ENCODE results near the gene CST7. TPM values are rescaled to one million over a fixed set of nuclear protein-coding genes. Genes with fewer than 3 reads are reported as not detected.

The CST7 gene
- total RNA-seq, 2 experiments from 2014 or later: 10.7 to 14.0 TPM

DNA sequence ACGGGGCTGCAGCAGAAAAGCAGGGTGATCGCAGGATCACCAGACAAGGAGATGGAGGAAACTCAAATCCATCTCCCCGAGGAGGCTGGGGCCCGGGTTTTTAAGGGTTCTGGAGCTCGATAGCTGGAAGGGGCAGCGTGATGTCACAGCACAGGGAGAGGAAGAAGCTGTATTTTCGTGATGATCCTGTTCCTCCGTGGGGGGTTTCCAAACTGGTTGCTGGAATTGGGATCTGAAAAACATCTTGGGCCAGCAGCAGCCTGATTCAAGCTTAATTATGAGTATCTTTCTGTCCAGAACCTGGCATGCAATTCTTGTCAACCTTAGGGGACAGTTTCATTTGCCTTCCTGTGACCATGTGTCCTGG, 4.1 kb downstream of the CST7 start:
- no peak for ATAC-seq
- Mint-ChIP-seq H3K27ac (no peak overlapping the region), H3K27me3 (no peaks in the 10 kb centered on the region), H3K36me3 (ENCODE audit: low read depth) (peaks cover 11% of the 10 kb centered on the region), H3K9me3 (ENCODE audit: low read depth) (peaks cover 4% of the 10 kb centered on the region), H3K4me3 (no peak overlapping the region), H3K4me1 (peaks cover 32% of the 10 kb centered on the region)
- POLR2A ChIA-PET: no interaction called here
- intact Hi-C loops (cut with DNase I, micrococcal nuclease): no loop called here
- CTCF ChIA-PET: interaction anchor here (1.2 kb wide), 1 partner anchor 9 kb away, joined by 3 read pairs; no protein-coding TSS in a partner anchor
- no peak for DNase-seq

DNA sequence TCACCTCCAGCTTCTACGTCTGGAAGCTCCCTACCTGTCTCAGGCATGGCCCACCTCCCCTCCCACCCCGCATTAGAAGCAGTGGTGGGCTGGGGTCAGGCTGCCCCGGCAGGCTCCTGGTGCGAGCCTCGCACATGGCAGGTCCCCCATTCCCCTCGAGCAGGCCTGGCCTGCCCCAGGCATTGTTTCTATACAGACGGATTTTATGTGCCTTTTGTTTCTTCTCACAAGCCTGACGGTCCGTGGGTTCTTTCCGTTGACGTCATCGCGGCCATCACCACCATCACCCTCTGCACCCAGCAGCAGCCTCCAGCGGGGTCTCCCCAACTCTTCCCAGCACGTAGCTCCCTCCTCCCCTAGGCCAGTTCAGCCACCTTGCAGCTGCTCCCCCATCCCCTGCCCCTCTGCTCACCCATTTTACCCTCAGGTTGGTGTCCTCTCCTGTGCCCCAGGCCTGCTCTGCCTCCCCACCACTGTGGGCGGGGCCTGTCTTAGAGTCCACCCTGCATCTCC, 4.6 kb downstream of the CST7 start:
- H3K9me3 Mint-ChIP-seq (ENCODE audit: low read depth): peaks cover 1% of the 10 kb centered on the region
- POLR2A ChIA-PET: no interaction called here
- H3K36me3 Mint-ChIP-seq (ENCODE audit: low read depth): peaks cover 8% of the 10 kb centered on the region
- peaks cover 27% of the 10 kb centered on the region for H3K4me1 Mint-ChIP-seq
- no peak overlapping the region for H3K4me3 Mint-ChIP-seq
- H3K27me3 Mint-ChIP-seq: no peaks in the 10 kb centered on the region
- no peak for DNase-seq
- ATAC-seq: no peak
- intact Hi-C loops (cut with DNase I, micrococcal nuclease): no loop called here
- no peak overlapping the region for H3K27ac Mint-ChIP-seq
- CTCF ChIA-PET: interaction anchor here (1.2 kb wide), 1 partner anchor 9 kb away, joined by 3 read pairs; no protein-coding TSS in a partner anchor

DNA sequence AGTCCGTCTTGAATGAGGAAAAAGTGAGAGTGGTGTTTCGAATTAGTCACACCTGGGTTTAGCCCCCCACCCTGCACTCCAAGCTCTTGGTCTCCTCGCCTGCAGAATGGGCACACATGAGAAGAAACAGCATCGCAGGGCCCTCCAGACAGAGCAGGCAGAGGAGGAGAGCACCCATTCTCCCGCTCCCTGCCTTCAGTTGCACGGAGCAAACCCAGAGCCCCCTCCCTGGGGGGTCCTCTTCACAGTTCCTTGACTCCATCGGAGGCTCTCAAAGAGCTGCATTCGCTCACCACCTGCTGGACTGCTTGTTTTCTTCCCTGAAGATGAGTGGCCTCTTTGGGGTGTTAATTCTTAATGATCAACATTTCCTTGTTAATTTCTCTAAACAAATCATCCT, 5.1 kb downstream of the CST7 start:
- DNase-seq: no peak
- CTCF ChIA-PET: interaction anchor here (0.6 to 1.4 kb wide), 4 partner anchors 10 to 949 kb away, joined by 3 to 4 read pairs (median 3); no protein-coding TSS in a partner anchor
- Mint-ChIP-seq H3K36me3 (ENCODE audit: low read depth) (peaks cover 8% of the 10 kb centered on the region), H3K27me3 (no peaks in the 10 kb centered on the region), H3K4me3 (no peak overlapping the region), H3K9me3 (ENCODE audit: low read depth) (no peaks in the 10 kb centered on the region), H3K27ac (no peak overlapping the region), H3K4me1 (peaks cover 22% of the 10 kb centered on the region)
- ATAC-seq: no peak
- intact Hi-C loops (cut with DNase I, micrococcal nuclease): no loop called here
- POLR2A ChIA-PET: no interaction called here

DNA sequence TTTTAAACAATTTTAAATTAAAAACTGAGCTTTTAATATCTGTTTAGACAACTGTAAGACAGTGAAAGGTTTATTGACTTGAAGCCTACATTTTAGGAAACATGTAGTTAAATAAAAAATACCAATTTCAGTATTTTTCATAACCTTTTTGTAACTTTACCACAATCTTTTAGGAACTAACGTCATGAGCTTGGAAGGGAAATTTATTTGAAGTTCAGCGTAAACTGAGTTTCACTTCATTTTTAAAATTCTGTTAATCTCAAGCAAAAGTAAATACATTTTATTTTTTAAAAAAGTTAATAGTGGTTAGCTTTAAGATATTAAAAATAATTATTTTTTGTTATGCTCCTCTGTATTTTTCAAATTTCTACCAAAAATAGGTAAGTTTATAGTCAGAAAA, 5.5 kb downstream of the CST7 start:
- DNase-seq (no peak), ATAC-seq (no peak)
- Mint-ChIP-seq H3K27ac (peak overlapping the region; percentile 77), H3K4me3 (no peak overlapping the region), H3K27me3 (no peaks in the 10 kb centered on the region), H3K36me3 (ENCODE audit: low read depth) (peaks cover 9% of the 10 kb centered on the region), H3K4me1 (peaks cover 18% of the 10 kb centered on the region), H3K9me3 (ENCODE audit: low read depth) (no peaks in the 10 kb centered on the region)
- ChIA-PET CTCF (interaction anchor here (0.6 to 1.4 kb wide), 5 partner anchors 9 to 949 kb away, joined by 3 to 4 read pairs (median 3); no protein-coding TSS in a partner anchor), POLR2A (interaction anchor here (0.7 to 1.0 kb wide), 2 partner anchors 34 to 55 kb away, joined by 3 read pairs; no protein-coding TSS in a partner anchor)
- intact Hi-C loops (cut with DNase I, micrococcal nuclease): no loop called here

DNA sequence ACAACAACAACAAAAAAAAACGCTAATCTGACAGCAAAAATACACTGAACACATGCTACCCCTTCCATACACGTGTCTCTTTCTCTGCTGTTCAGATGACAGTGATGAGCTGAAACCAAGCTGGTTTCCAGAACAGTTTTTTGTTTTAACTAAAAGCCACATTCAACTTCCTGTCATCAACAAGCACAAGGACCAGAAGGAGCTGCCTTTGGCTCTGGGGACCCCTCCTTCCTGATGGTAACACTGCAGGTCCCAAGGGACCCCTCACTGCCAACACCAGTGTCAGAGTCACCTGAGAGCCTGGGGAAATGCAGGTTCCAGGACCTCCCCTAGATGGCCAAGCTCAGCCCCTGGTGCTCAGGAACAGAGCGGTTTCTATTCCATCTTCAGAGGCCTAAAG, 6.0 kb downstream of the CST7 start:
- Mint-ChIP-seq H3K4me3 (no peak overlapping the region), H3K27ac (peak overlapping the region; percentile 77), H3K36me3 (ENCODE audit: low read depth) (peaks cover 10% of the 10 kb centered on the region), H3K27me3 (no peaks in the 10 kb centered on the region), H3K4me1 (peaks cover 14% of the 10 kb centered on the region), H3K9me3 (ENCODE audit: low read depth) (no peaks in the 10 kb centered on the region)
- ATAC-seq: peak; percentile 71
- peak; percentile 38 for DNase-seq
- intact Hi-C loops (cut with DNase I, micrococcal nuclease): no loop called here
- ChIA-PET CTCF (interaction anchor here (0.6 to 1.4 kb wide), 5 partner anchors 9 to 950 kb away, joined by 3 to 5 read pairs (median 3); no protein-coding TSS in a partner anchor), POLR2A (interaction anchor here (0.7 to 1.0 kb wide), 2 partner anchors 34 to 54 kb away, joined by 3 read pairs; no protein-coding TSS in a partner anchor)

DNA sequence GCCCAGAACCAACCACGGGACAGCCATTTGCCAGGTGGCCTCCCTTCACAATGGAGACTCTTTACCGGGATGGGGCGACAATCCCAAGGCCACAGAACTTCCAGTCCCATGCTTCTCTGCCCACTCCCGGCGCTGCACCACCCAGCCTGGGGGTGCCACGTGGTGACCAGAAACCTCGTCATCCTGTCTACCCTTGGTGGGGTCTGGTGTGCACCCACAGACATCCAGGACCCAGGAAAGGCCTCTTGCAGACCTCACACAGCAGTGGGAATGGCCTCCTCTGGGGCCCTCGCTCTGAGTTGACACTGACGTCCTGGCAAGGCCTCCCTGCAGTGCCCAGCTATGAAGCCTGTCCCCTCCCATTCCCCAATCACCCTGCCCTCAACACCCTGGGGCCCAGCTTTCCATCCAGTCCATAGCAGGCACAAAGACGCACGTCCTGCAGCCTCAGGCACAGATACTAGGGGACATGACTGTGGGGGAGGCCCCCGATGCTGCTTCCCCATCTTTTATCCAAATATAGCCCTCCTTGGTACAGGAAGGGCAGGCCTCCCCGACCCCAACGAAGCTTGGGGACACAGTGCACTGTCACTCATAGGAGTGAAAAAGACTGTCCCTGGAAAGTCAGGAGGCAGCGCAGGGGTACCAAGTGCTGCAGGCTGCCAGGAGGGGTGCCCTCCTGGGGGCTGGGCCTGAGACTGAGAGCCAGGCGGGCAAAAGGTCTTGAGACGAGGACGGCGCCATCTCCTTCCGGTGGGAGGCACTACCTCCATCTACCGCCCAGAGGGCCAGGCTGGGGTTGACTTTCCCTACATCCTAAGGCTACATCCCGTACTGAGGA, 7.2 kb downstream of the CST7 start:
- no peaks in the 10 kb centered on the region for H3K9me3 Mint-ChIP-seq (ENCODE audit: low read depth)
- ATAC-seq: no peak
- H3K4me3 Mint-ChIP-seq: no peak overlapping the region
- H3K27ac Mint-ChIP-seq: peak overlapping the region; percentile 65
- ChIA-PET CTCF (no interaction called here), POLR2A (no interaction called here)
- intact Hi-C loops (cut with DNase I, micrococcal nuclease): no loop called here
- peaks cover 12% of the 10 kb centered on the region for H3K36me3 Mint-ChIP-seq (ENCODE audit: low read depth)
- H3K27me3 Mint-ChIP-seq: no peaks in the 10 kb centered on the region
- peaks cover 17% of the 10 kb centered on the region for H3K4me1 Mint-ChIP-seq
- no peak for DNase-seq

DNA sequence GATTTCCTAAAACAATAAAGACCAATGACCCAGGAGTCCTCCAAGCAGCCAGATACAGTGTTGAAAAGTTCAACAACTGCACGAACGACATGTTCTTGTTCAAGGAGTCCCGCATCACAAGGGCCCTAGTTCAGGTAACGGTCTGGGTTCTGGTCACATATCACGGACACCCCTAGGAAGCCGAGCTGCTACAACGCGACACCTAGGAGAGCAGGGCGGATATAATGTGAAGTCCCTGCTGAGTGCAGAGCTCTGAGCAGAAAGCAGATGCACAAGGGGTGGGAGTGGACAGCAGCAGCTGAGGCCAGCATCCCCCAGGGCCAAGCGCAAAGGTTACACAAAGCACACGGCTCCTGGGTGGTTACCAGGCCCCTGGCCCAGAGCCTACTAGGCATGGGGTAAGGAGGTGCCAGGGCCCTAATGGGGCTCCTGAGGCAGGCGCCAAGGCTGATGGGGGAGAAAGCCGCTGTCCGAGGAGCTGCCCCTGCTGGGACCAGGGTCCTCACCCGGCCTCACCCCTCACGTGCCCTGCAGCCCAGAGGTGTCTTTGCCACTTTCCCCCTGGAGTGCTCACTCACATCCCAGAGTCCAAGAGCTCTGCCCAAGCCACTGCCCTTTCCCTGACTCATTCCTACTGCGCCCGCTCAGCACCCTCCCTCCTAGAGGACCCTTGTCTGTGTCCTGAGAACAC, 8.4 kb downstream of the CST7 start:
- ChIA-PET POLR2A (no interaction called here), CTCF (interaction anchor here (0.6 kb wide), 1 partner anchor 988 kb away, joined by 3 read pairs; no protein-coding TSS in a partner anchor)
- Mint-ChIP-seq H3K4me3 (no peak overlapping the region), H3K27me3 (no peaks in the 10 kb centered on the region), H3K9me3 (ENCODE audit: low read depth) (no peaks in the 10 kb centered on the region), H3K36me3 (ENCODE audit: low read depth) (peaks cover 17% of the 10 kb centered on the region), H3K27ac (no peak overlapping the region), H3K4me1 (peaks cover 17% of the 10 kb centered on the region)
- DNase-seq (no peak), ATAC-seq (no peak)
- intact Hi-C loops (cut with DNase I, micrococcal nuclease): no loop called here

DNA sequence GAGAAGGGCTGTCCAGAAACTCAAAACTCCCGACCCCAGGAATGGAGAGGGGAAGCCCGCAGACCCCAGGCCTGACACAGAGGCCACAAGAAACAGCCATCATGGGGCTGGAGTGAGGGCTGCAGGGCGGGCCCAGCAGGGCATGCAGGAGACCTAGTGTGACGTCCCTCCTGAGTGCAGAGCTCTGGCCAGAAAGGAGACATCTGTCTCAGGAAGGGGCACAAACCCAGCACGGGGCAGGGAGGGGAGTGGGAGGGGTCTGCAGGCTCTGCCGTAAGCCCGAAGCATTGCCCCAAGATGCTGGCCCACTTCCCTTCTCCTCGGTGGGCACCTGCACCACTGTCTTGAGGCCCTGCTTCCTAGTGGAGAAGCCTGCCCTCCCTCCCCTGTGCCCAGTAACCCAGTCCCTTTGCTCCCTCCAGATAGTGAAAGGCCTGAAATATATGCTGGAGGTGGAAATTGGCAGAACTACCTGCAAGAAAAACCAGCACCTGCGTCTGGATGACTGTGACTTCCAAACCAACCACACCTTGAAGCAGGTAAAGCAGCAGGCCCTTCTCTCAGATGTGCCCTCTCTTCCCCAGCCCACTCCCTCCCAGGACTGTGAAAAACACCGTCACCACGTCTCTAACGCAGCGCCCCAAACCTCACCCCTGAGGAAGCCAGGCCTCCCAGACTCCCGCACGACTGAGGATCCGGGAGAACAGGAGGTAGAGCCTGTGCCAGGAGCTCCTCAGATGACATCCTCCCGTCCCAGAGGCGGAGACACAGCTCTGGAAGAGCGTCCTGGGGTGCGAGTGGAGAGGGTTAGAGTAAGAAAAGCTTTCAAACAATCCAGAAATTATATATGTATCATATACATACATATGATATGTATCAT, 9.7 kb downstream of the CST7 start:
- intact Hi-C loops (cut with DNase I, micrococcal nuclease): no loop called here
- H3K27me3 Mint-ChIP-seq: no peaks in the 10 kb centered on the region
- ChIA-PET CTCF (interaction anchor here (0.6 kb wide), 1 partner anchor 989 kb away, joined by 3 read pairs; no protein-coding TSS in a partner anchor), POLR2A (no interaction called here)
- DNase-seq: no peak
- peaks cover 25% of the 10 kb centered on the region for H3K36me3 Mint-ChIP-seq (ENCODE audit: low read depth)
- H3K9me3 Mint-ChIP-seq (ENCODE audit: low read depth): no peaks in the 10 kb centered on the region
- ATAC-seq: no peak
- H3K4me3 Mint-ChIP-seq: no peak overlapping the region
- peaks cover 15% of the 10 kb centered on the region for H3K4me1 Mint-ChIP-seq
- no peak overlapping the region for H3K27ac Mint-ChIP-seq

DNA sequence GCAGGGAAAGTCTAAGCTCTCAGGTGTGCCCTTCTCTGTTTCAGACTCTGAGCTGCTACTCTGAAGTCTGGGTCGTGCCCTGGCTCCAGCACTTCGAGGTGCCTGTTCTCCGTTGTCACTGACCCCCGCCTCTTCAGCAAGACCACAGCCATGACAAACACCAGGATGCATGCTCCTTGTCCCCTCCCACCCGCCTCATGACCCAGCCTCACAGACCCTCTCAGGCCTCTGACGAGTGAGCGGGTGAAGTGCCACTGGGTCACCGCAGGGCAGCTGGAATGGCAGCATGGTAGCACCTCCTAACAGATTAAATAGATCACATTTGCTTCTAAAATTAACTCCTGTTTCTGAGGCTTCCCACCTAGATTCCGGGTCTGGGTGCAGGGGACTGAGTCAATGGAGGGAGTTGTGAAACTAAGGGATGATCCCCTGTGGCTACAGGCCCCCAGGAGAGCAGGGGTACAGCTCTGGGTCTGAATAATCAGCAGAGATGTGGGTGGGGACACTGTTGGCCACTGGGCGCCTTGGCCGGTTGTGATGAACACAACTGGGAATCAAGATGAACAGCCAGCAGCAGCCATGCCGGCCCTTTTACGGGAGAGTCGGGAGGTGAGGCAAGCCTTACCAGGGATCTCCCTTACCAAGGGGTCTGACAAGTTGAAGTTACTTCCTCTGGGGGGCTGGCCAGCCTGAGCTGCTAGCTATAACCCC, 10.7 kb downstream of the CST7 start:
- no peak overlapping the region for H3K27ac Mint-ChIP-seq
- no peak for ATAC-seq
- no peaks in the 10 kb centered on the region for H3K9me3 Mint-ChIP-seq (ENCODE audit: low read depth)
- no peaks in the 10 kb centered on the region for H3K27me3 Mint-ChIP-seq
- H3K4me1 Mint-ChIP-seq: peaks cover 16% of the 10 kb centered on the region
- H3K36me3 Mint-ChIP-seq (ENCODE audit: low read depth): peaks cover 32% of the 10 kb centered on the region
- CTCF ChIA-PET: interaction anchor here (1.0 kb wide), 1 partner anchor 21 kb away, joined by 3 read pairs; no protein-coding TSS in a partner anchor
- no peak overlapping the region for H3K4me3 Mint-ChIP-seq
- no peak for DNase-seq
- POLR2A ChIA-PET: no interaction called here
- intact Hi-C loops (cut with DNase I, micrococcal nuclease): no loop called here

DNA sequence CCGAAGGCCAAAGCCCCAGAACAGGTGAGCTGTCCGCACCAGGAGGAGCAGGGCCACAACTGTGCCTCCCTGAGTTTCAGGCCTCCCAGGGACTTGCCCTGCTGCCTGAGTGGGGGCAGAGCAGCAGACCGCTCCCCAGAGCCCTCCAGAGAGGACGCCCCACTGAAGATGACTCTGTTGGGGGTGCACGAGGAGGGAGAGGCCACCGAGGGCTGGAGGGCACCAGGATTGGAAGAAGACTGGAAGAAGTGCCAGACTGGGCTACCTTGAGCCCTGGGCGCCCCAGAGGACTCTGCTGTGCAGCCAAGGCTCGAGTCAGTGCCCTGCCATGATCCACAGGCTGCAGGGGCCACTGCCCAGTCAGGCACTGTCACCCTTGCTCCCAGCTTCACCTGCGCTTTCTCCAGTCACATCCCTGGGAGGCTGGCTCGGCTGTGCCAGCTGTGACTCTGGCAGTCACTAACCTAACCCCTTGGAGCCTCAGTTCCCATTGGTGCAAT, 11.3 kb downstream of the CST7 start:
- Mint-ChIP-seq H3K9me3 (ENCODE audit: low read depth) (no peaks in the 10 kb centered on the region), H3K27ac (peak overlapping the region; percentile 42), H3K36me3 (ENCODE audit: low read depth) (peaks cover 34% of the 10 kb centered on the region), H3K27me3 (no peaks in the 10 kb centered on the region), H3K4me3 (no peak overlapping the region), H3K4me1 (peaks cover 16% of the 10 kb centered on the region)
- intact Hi-C loops (cut with DNase I, micrococcal nuclease): no loop called here
- ChIA-PET POLR2A (no interaction called here), CTCF (interaction anchor here (1.0 kb wide), 1 partner anchor 20 kb away, joined by 3 read pairs; no protein-coding TSS in a partner anchor)
- DNase-seq: no peak
- no peak for ATAC-seq
